Measurements from ENCODE around the gene GCNT2.

GCNT2 gene

GRCh38 chr6:10624836-10625235 lies 103.7 kb downstream of the GCNT2 start:
- TF ChIP-seq CTCF (IDR thresholded peaks at IDR 0.05; ENCODE audit: low read depth, low read length): no peak
- no peak overlapping the region for H3K4me3 ChIP-seq (ENCODE audit: low read depth, low read length)

DNA sequence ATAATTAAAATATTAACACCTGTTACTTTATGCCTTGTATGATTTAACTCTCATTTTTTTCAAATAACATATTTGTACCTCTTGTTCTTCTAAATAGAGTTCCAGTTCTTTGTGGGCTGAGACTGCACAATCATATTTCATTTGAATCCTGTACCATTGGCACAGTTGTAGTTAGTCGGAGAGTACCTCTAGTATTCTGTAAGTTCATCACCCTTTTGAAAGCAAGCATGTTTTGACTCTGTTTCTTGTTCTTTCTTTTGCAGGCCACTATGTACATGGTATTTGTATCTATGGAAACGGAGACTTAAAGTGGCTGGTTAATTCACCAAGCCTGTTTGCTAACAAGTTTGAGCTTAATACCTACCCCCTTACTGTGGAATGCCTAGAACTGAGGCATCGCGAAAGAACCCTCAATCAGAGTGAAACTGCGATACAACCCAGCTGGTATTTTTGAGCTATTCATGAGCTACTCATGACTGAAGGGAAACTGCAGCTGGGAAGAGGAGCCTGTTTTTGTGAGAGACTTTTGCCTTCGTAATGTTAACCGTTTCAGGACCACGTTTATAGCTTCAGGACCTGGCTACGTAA lies 105.1 kb downstream of the GCNT2 start:
- H3K4me3 ChIP-seq (ENCODE audit: low read depth, low read length): no peak overlapping the region
- no peak for TF ChIP-seq CTCF (IDR thresholded peaks at IDR 0.05; ENCODE audit: low read depth, low read length)

DNA sequence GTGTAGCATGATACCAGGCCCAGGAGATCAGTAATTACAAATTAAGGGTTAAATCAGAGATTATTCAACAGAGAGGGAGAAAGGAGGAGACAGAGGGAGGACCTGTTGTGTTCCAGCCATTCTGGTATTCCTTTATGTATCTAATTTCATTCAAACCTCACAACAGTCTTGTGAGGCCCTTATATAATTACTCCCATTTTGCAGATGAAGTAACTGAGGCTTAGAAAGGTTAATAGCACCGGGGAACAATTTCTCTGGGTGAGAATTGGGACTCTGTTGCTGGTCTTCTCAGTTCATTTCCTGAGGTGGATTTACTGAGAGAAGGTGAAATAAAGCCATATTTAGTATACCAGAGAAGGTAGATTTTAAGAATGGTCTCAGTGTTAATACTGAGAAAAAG lies 106.6 kb downstream of the GCNT2 start:
- TF ChIP-seq CTCF (IDR thresholded peaks at IDR 0.05; ENCODE audit: low read depth, low read length): no peak
- H3K4me3 ChIP-seq (ENCODE audit: low read depth, low read length): no peak overlapping the region

- TF ChIP-seq CTCF (IDR thresholded peaks at IDR 0.05; ENCODE audit: low read depth, low read length): no peak
- H3K4me3 ChIP-seq (ENCODE audit: low read depth, low read length): no peak overlapping the region
These were observed 109.0 kb downstream of the GCNT2 start for GRCh38 chr6:10630178-10630577.

DNA sequence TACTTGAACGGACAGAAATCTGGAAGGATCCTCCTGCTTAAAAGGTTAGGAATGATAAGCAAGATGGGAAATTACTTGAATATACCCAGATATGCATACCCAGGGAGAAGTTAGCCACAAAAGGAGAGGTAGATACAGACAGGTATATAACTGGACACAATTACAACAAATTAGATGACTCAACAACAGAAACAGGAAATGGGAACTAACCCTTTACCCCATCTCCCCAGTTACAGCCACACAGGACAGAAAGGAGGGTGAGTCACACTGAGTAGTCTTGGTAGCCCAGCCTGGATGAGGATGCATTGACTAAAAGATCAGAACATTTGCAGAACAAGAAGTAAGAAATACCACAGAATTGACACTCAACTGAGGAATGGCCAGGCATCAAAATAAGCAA lies 112.1 kb downstream of the GCNT2 start:
- H3K4me3 ChIP-seq (ENCODE audit: low read depth, low read length): no peak overlapping the region
- TF ChIP-seq CTCF (IDR thresholded peaks at IDR 0.05; ENCODE audit: low read depth, low read length): no peak

- no peak overlapping the region for H3K4me3 ChIP-seq (ENCODE audit: low read depth, low read length)
These were observed 119.3 kb downstream of the GCNT2 start for GRCh38 chr6:10640412-10640811.

GRCh38 chr6:10641528-10641927 lies 120.4 kb downstream of the GCNT2 start:
- TF ChIP-seq CTCF (IDR thresholded peaks at IDR 0.05; ENCODE audit: low read depth, low read length): no peak
- no peak overlapping the region for H3K4me3 ChIP-seq (ENCODE audit: low read depth, low read length)

More at GRCh38 chr6:10640412-10640811, 119.3 kb downstream of the GCNT2 start:
- TF ChIP-seq CTCF (IDR thresholded peaks at IDR 0.05; ENCODE audit: low read depth, low read length): no peak
